Stimulated activated CD4-positive, alpha-beta T cell treated with anti-CD3 and anti-CD28 coated beads, Interleukin-12 subunit alpha, Interleukin-12 subunit beta, amount 100 ng/mL, for 24 hours (primary cell): ENCODE data around the gene PLXNB3.
"Not testable (repeated sequence)": the region's sequence is repeated elsewhere in the genome, so short reads cannot be mapped to it uniquely, and the experiment has no call there.

Source experiments
- DNase-seq, 2 experiments: peaks; one replicate each; pipeline ENCODE4 v3.0.0-alpha.2; 2020; ENCODE audit warnings: low read depth in 2 of 2

Gene PLXNB3

GRCh38 chrX:153763989-153764755 is at the start of gene PLXNB3:
Gene PLXNB3, plus strand, starts transcription at chrX:153764249. Its CDS starts 1,287 bp downstream, at chrX:153765536.
- DNase-seq: peak; percentile 32 to 70

DNA sequence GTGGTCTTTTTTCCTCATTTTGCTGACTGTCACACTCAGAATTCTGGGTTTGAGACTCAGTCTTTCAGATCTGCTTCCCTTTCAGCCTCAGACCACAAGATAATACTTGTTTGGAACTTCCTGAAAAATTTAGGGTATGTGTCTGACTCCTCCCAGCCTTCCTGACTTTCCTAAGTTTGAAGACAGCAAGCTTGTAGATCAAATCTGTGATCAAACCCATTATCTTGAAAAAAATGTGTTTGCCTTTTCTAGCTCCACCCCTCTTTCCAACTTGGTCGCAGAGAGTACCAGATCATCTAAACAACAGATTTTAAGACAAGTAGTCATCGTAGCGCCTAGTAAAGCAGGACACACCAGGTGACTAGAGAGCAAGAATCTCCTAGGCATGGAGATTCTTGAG is 49.8 kb upstream of the PLXNB3 start:
- DNase-seq: no peak

DNA sequence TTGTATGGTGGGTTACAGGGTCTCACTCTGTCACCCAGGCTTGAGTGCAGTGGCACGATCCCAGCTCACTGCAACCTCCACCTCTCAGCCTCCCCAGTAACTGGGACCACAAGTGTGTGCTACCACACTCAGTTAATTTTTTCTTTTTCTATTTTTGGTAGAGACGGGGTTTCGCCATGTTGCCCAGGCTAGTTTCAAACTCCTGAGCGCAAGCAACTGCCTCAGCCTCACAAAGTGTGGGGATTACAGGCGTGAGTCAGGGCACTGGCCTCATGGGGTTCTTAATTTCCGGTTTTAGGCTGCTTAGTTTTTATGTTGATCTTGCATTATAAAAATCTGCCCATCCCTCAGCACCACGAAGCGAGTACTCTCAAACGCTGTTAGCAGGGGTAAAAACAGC is 46.6 kb upstream of the PLXNB3 start:
- no peak for DNase-seq

GRCh38 chrX:153719238-153719637 is 44.8 kb upstream of the PLXNB3 start:
- DNase-seq: no peak

DNA sequence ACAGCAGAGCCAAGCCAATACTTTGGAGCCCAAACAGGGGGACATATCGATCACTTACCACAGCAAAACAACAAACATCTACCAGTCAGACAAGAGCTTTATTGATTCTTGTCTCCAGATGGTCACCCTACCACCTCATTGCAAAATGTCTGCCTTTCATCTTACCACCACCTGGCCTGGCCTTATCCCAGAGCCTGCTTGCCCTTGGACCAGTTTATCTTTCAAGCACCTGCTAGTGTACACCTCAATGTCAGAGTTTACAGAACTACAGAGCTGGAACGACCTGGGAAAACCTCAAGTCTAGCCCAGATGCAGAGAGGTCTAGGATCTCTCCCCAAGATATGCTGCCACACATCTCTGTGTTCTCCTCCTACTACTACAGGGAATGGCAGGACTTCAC is 44.3 kb upstream of the PLXNB3 start:
- DNase-seq: no peak

DNA sequence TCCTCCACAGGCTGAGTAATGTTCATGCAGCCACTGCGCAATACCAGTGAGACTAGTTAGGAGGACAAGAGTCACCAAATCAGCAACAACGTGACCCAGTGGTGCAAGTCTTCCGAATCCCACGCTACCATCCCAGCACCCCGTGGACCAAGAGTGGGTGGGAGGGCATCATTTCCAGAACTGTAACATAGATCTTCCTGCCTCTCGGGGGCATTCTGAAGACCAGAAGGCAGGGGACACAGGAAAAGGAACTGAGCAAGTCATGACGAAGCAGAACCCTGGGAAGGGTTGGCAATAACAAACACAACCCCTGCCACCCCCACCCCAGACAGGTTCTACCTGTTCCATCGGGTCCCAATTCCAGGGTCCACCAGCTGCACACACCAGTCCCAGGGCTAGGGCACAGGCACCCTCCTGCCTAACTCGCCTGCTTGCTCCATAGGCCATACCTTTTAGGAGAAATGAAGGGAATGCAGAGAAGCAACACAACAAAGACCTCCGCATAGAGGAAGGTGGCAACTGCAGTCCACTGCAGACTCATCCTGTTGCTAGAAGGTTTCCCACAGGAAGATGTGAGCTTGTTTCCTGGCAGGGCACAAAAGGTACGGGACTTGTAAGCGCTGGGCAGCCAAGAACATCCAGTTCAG is 41.2 kb upstream of the PLXNB3 start:
- no peak for DNase-seq

GRCh38 chrX:153723351-153724251 is 40.4 kb upstream of the PLXNB3 start:
- DNase-seq: peak; percentile 32 to 55

DNA sequence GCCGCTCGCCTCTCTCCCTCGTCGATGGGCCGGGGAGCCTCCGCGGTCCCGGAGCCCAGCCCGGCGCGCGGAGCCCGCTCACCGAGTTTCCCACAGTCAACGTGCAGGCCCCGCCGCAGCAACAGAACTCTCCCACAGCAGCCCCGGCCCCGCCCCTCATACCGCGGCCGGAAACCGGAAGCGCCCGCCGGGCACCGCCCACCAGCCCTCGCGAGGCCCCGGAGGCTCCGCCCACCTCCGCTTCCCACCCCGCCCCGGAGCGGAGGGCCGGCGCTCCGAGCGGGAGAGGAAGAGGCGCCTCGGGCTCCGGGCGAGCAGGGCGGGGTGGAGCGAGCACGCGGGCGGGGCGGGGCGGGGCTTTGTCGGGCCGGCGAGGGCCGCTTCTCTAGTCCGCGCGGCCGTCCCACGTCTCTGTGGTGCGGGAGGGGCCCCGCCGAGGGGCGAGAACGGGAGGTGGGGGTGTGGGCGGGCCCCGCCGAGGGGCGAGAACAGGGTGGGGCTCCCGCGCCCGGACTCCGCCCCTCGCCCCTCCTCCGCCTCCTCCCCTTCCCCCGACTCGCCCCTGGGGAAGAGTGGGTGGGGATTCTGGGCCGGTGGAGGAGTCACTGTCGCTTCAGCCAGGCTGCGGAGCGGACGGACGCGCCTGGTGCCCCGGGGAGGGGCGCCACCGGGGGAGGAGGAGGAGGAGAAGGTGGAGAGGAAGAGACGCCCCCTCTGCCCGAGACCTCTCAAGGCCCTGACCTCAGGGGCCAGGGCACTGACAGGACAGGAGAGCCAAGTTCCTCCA is 39.6 kb upstream of the PLXNB3 start, which contains the start of the genes ABCD1 and BCAP31:
Gene ABCD1, plus strand, starts transcription at position 605 of the 787 bp plus-strand sequence. CDS start 411 bp downstream, outside the sequence.
Gene BCAP31, minus strand, starts transcription at position 136 of the 787 bp plus-strand sequence. CDS start 1,143 bp downstream, outside the sequence.
- DNase-seq: peak; percentile 74 to 80

DNA sequence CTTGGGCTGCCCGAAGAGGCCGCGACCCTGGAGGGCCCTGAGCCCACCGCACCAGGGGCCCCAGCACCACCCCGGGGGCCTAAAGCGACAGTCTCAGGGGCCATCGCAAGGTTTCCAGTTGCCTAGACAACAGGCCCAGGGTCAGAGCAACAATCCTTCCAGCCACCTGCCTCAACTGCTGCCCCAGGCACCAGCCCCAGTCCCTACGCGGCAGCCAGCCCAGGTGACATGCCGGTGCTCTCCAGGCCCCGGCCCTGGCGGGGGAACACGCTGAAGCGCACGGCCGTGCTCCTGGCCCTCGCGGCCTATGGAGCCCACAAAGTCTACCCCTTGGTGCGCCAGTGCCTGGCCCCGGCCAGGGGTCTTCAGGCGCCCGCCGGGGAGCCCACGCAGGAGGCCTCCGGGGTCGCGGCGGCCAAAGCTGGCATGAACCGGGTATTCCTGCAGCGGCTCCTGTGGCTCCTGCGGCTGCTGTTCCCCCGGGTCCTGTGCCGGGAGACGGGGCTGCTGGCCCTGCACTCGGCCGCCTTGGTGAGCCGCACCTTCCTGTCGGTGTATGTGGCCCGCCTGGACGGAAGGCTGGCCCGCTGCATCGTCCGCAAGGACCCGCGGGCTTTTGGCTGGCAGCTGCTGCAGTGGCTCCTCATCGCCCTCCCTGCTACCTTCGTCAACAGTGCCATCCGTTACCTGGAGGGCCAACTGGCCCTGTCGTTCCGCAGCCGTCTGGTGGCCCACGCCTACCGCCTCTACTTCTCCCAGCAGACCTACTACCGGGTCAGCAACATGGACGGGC is 38.8 kb upstream of the PLXNB3 start:
- no peak for DNase-seq

GRCh38 chrX:153725832-153726285 is 38.2 kb upstream of the PLXNB3 start:
- no peak for DNase-seq

GRCh38 chrX:153726286-153727122 is 37.5 kb upstream of the PLXNB3 start:
- DNase-seq: peak in 1 of 2 experiments; percentile 20

DNA sequence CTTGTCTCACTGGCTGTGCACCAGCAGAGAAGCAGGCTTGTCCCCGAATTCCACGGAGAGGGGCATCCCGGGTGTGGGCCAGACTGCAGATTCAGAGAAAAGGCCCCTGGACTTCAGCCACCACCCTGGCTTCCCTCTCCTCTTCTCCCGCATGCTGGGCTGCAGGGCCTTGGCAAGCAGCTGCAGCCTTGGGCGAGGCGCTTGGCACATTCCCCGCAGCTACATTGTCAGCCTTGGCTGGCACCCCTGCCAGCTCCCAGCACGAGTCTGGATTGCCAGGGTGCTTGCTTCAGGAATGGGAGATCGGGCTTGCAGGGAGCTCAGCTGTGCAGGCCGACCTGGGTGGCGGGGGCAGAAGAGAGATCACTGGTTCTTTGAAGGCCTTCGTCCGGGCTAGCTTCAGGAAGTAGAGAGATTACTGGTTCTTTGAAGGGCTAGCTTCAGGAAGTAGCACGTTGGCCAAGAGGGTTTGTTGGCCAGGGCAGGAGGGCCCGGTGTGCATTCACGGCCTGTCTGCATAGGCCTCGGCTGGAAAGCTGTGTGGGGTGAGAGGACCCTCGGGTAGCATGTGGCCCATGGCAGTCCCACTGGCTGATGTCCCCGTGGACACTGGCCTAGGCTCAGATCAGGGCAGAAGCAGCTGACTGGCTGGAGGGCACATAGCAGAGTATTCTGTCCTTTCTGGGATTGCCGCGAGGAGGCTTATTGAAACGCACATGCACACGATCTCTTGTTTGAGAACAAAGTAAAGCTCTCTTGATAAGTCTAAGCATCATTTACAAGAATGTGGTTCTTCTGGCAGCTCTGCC is 36.7 kb upstream of the PLXNB3 start:
- no peak for DNase-seq

GRCh38 chrX:153728095-153728494 is 36.0 kb upstream of the PLXNB3 start:
- DNase-seq: no peak

- no peak for DNase-seq
These were observed 35.0 kb upstream of the PLXNB3 start for GRCh38 chrX:153728951-153729631.

DNA sequence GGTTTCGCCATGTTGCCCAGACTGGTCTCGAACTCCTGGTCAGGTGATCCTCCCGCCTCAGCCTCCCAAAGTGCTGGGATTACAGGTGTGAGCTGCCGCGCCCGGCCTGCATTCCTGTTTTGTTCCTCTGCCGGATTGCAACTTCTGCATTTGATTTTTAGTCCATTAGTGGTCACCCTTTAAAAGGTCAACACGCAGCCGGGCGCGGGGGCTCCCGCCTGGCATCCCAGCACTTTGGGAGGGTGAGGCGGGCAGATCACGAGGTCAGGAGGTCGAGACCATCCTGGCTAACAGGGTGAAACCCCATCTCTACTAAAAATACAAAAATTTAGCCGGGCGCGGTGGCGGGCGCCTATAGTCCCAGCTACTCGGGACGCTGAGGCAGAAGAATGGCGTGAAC is 33.9 kb upstream of the PLXNB3 start:
- not testable (repeated sequence) for DNase-seq

DNA sequence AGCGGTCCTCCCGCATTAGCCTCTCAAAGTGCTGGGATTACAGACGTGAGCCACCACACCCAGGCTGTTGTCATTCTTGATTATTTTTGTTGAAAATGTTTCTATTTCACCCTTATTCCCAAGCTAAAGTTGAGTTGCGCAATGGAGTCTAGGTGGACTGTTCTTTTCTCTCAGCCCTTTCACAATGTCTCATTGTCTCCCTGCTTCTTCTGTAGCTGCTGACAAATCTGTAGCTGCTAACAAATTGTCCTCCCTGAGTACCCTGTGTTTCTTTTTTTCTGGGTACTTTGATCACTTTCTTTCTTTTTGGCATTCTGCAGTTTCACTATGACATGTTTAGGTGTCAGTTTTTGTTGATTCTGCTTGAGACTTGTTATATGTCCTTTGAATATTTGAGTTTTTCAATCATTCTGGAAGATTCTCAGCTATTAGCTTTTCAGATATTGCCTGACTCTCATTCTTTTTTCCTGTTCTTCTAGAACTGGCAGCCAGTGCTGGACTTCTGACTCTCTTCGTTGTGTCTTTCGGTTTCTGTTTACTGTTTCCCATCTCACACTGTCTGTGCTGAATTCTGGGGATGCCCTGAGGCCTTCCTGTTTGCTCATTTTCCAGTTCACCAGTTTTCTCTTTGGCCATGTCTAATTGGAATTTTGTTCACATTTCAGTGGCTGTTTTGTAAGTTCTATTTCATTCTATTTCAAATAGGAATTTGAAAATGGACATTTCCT is 32.8 kb upstream of the PLXNB3 start:
- DNase-seq: no peak

- no peak for DNase-seq
These were observed 32.2 kb upstream of the PLXNB3 start for GRCh38 chrX:153731845-153732215.
